ENCODE measurements around the gene NUPR2.

GRCh38 chr7:56110611-56111010 is 5.6 kb downstream of the NUPR2 start:
- no peak for TF ChIP-seq POLR2A (IDR thresholded peaks at IDR 0.05)
- TF ChIP-seq, protein P1, sequence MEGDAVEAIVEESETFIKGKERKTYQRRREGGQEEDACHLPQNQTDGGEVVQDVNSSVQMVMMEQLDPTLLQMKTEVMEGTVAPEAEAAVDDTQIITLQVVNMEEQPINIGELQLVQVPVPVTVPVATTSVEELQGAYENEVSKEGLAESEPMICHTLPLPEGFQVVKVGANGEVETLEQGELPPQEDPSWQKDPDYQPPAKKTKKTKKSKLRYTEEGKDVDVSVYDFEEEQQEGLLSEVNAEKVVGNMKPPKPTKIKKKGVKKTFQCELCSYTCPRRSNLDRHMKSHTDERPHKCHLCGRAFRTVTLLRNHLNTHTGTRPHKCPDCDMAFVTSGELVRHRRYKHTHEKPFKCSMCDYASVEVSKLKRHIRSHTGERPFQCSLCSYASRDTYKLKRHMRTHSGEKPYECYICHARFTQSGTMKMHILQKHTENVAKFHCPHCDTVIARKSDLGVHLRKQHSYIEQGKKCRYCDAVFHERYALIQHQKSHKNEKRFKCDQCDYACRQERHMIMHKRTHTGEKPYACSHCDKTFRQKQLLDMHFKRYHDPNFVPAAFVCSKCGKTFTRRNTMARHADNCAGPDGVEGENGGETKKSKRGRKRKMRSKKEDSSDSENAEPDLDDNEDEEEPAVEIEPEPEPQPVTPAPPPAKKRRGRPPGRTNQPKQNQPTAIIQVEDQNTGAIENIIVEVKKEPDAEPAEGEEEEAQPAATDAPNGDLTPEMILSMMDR (IDR thresholded peaks at IDR 0.05): no peak
